ENCODE results near the gene MIPEP.

The MIPEP gene

GRCh38 chr13:23687614-23688013 is 201.6 kb downstream of the MIPEP start:
- no peak for DNase-seq (ENCODE audit: low spot score)
- TF ChIP-seq CTCF (IDR thresholded peaks at IDR 0.05; ENCODE audit: extremely low read depth, missing control alignments): no peak

- DNase-seq (ENCODE audit: low spot score): no peak
- TF ChIP-seq CTCF (IDR thresholded peaks at IDR 0.05; ENCODE audit: extremely low read depth, missing control alignments): no peak
Observed at GRCh38 chr13:23686948-23687347, 202.3 kb downstream of the MIPEP start.

- TF ChIP-seq CTCF (IDR thresholded peaks at IDR 0.05; ENCODE audit: extremely low read depth, missing control alignments): no peak
- no peak for DNase-seq (ENCODE audit: low spot score)
Observed at GRCh38 chr13:23685416-23685815, 203.8 kb downstream of the MIPEP start.

- no peak for TF ChIP-seq CTCF (IDR thresholded peaks at IDR 0.05; ENCODE audit: extremely low read depth, missing control alignments)
- DNase-seq (ENCODE audit: low spot score): no peak
Observed at GRCh38 chr13:23684647-23685046, 204.6 kb downstream of the MIPEP start.

- no peak for TF ChIP-seq CTCF (IDR thresholded peaks at IDR 0.05; ENCODE audit: extremely low read depth, missing control alignments)
- no peak for DNase-seq (ENCODE audit: low spot score)
Observed at GRCh38 chr13:23683084-23683483, 206.1 kb downstream of the MIPEP start.

- TF ChIP-seq CTCF (IDR thresholded peaks at IDR 0.05; ENCODE audit: extremely low read depth, missing control alignments): no peak
- DNase-seq (ENCODE audit: low spot score): no peak
Observed at GRCh38 chr13:23680845-23681669, 208.1 kb downstream of the MIPEP start.
